HL-60/S4 treated with retinoic acid at 250 ng/mL for 4 days and 3 days (cell line): ENCODE results near the gene OR5M11.
"Not testable (repeated sequence)": the region's sequence is repeated elsewhere in the genome, so short reads cannot be mapped to it uniquely, and the experiment has no call there.

Source experiments
- in situ Hi-C: fragments of 300-500 bp; cut with MboI; formaldehyde crosslinking; loops from 2 replicates; pipeline ENCODE4 v1.7.0; 2022; ENCODE audit warnings: low sequenced_read_pairs

Gene OR5M11

GRCh38 chr11:56543157-56543556, at the start of gene OR5M11:
Gene OR5M11 (minus strand): TSS chr11:56543257. CDS start chr11:56543257, 0 bp downstream.
- in situ Hi-C loops = no loop called here

GRCh38 chr11:56592088-56592717, 49.1 kb upstream of the OR5M11 start:
- in situ Hi-C loops = not testable (repeated sequence)

GRCh38 chr11:56577621-56578020, 34.6 kb upstream of the OR5M11 start, which contains the start of gene OR5M10:
Gene OR5M10 (minus strand): TSS chr11:56577721. CDS start chr11:56577721, 0 bp downstream.
- in situ Hi-C loops = no loop called here

- in situ Hi-C loops = no loop called here
Measured at GRCh38 chr11:56558574-56558973, 15.5 kb upstream of the OR5M11 start.

GRCh38 chr11:56554691-56555090, 11.6 kb upstream of the OR5M11 start:
- in situ Hi-C loops = not testable (repeated sequence)

- in situ Hi-C loops = no loop called here
Measured at GRCh38 chr11:56545531-56545930, 2.5 kb upstream of the OR5M11 start.

- in situ Hi-C loops = no loop called here
Measured at GRCh38 chr11:56543739-56544138, 682 bp upstream of the OR5M11 start.

GRCh38 chr11:56533054-56533740, 9.9 kb downstream of the OR5M11 start:
- in situ Hi-C loops = no loop called here

GRCh38 chr11:56531856-56532255, 11.2 kb downstream of the OR5M11 start:
- in situ Hi-C loops = no loop called here

GRCh38 chr11:56522008-56522407, 21.0 kb downstream of the OR5M11 start:
- in situ Hi-C loops = no loop called here

- in situ Hi-C loops = no loop called here
Measured at GRCh38 chr11:56513280-56513679, 29.8 kb downstream of the OR5M11 start.

- in situ Hi-C loops = no loop called here
Measured at GRCh38 chr11:56509439-56509838, 33.6 kb downstream of the OR5M11 start.

GRCh38 chr11:56497010-56497409, 46.0 kb downstream of the OR5M11 start:
- in situ Hi-C loops = no loop called here

GRCh38 chr11:56495117-56495516, 47.9 kb downstream of the OR5M11 start:
- in situ Hi-C loops = no loop called here
